ENCODE data around the gene SMIM44.
"Not testable (repeated sequence)": the region's sequence is repeated elsewhere in the genome, so short reads cannot be mapped to it uniquely, and the experiment has no call there.

Gene SMIM44

GRCh38 chr19:3483226-3483628 lies at the start of gene SMIM44:
SMIM44 (minus strand) TSS chr19:3483441; CDS start chr19:3483403, 38 bp downstream.
- DNase-seq = no peak

GRCh38 chr19:3533033-3533432 lies 49.8 kb upstream of the SMIM44 start:
- DNase-seq = no peak

GRCh38 chr19:3532154-3532786 lies 49.0 kb upstream of the SMIM44 start:
- DNase-seq = no peak

- DNase-seq = no peak
Measured at GRCh38 chr19:3531716-3532115, 48.5 kb upstream of the SMIM44 start.

GRCh38 chr19:3530389-3530788 lies 47.1 kb upstream of the SMIM44 start:
- no peak for DNase-seq

- DNase-seq = not testable (repeated sequence)
Measured at GRCh38 chr19:3529299-3529698, 46.1 kb upstream of the SMIM44 start.

GRCh38 chr19:3528539-3529211 lies 45.4 kb upstream of the SMIM44 start:
- DNase-seq = no peak

- DNase-seq = no peak
Measured at GRCh38 chr19:3528080-3528479, 44.8 kb upstream of the SMIM44 start.

GRCh38 chr19:3527238-3527910 lies 44.1 kb upstream of the SMIM44 start:
- DNase-seq = no peak

- no peak for DNase-seq
Measured at GRCh38 chr19:3526507-3527237, 43.4 kb upstream of the SMIM44 start.

- DNase-seq = no peak
Measured at GRCh38 chr19:3524904-3525451, 41.7 kb upstream of the SMIM44 start.

GRCh38 chr19:3524078-3524842 lies 41.0 kb upstream of the SMIM44 start:
- DNase-seq = no peak

GRCh38 chr19:3523361-3524077 lies 40.3 kb upstream of the SMIM44 start:
- no peak for DNase-seq

- no peak for DNase-seq
Measured at GRCh38 chr19:3522421-3523360, 39.5 kb upstream of the SMIM44 start.

GRCh38 chr19:3521104-3521445 lies 37.8 kb upstream of the SMIM44 start:
- no peak for DNase-seq

GRCh38 chr19:3520166-3521103 lies 37.2 kb upstream of the SMIM44 start:
- no peak for DNase-seq

GRCh38 chr19:3519126-3519525 lies 35.9 kb upstream of the SMIM44 start:
- DNase-seq = no peak

- DNase-seq = no peak
Measured at GRCh38 chr19:3518659-3519058, 35.4 kb upstream of the SMIM44 start.

GRCh38 chr19:3518255-3518654 lies 35.0 kb upstream of the SMIM44 start:
- DNase-seq = no peak

Data from fibroblast of skin of right quadriceps (primary cell).